GM21526 (cell line): ENCODE measurements around the gene USP51.
"Not testable (repeated sequence)": the region's sequence is repeated elsewhere in the genome, so short reads cannot be mapped to it uniquely, and the experiment has no call there.

Source experiments
- ATAC-seq: cut with Tn5 transposase; IDR thresholded peaks from one replicate; pipeline ENCODE4 v1.9.1; 2021; ENCODE audit warnings: moderate library complexity; ENCODE audit not compliant: unreplicated experiment, low FRiP score

Gene USP51

GRCh38 chrX:55489314-55490009, at the start of gene USP51:
Gene USP51 (minus strand): TSS chrX:55489848. CDS start chrX:55488939, 909 bp downstream.
- ATAC-seq, result peak; percentile 57

- ATAC-seq, result no peak
Measured at GRCh38 chrX:55524487-55524886, 34.8 kb upstream of the USP51 start.

GRCh38 chrX:55523356-55523755, 33.7 kb upstream of the USP51 start:
- no peak for ATAC-seq

- no peak for ATAC-seq
Measured at GRCh38 chrX:55522596-55523276, 33.1 kb upstream of the USP51 start.

GRCh38 chrX:55521687-55522086, 32.0 kb upstream of the USP51 start:
- no peak for ATAC-seq

- peak; percentile 55 for ATAC-seq
Measured at GRCh38 chrX:55516794-55517481, 27.3 kb upstream of the USP51 start.

- ATAC-seq, result not testable (repeated sequence)
Measured at GRCh38 chrX:55513045-55513737, 23.5 kb upstream of the USP51 start.

GRCh38 chrX:55508410-55509152, 18.9 kb upstream of the USP51 start:
- peak; percentile 68 for ATAC-seq

- not testable (repeated sequence) for ATAC-seq
Measured at GRCh38 chrX:55507699-55508098, 18.1 kb upstream of the USP51 start.

GRCh38 chrX:55507010-55507409, 17.4 kb upstream of the USP51 start:
- ATAC-seq, result not testable (repeated sequence)

GRCh38 chrX:55490974-55491373, 1.3 kb upstream of the USP51 start:
- ATAC-seq, result no peak

- ATAC-seq, result no peak
Measured at GRCh38 chrX:55490121-55490520, 473 bp upstream of the USP51 start.

GRCh38 chrX:55488593-55489313, 895 bp downstream of the USP51 start:
- ATAC-seq, result peak; percentile 57

- peak; percentile 1 for ATAC-seq
Measured at GRCh38 chrX:55488006-55488592, 1.5 kb downstream of the USP51 start.

- no peak for ATAC-seq
Measured at GRCh38 chrX:55487143-55487542, 2.5 kb downstream of the USP51 start.

GRCh38 chrX:55486736-55487135, 2.9 kb downstream of the USP51 start:
- no peak for ATAC-seq

GRCh38 chrX:55484948-55485347, 4.7 kb downstream of the USP51 start:
- no peak for ATAC-seq

GRCh38 chrX:55480390-55481062, 9.1 kb downstream of the USP51 start:
- ATAC-seq, result no peak

GRCh38 chrX:55479956-55480355, 9.7 kb downstream of the USP51 start:
- ATAC-seq, result not testable (repeated sequence)
